ENCODE data around the gene HNRNPA1.

HNRNPA1 gene

DNA sequence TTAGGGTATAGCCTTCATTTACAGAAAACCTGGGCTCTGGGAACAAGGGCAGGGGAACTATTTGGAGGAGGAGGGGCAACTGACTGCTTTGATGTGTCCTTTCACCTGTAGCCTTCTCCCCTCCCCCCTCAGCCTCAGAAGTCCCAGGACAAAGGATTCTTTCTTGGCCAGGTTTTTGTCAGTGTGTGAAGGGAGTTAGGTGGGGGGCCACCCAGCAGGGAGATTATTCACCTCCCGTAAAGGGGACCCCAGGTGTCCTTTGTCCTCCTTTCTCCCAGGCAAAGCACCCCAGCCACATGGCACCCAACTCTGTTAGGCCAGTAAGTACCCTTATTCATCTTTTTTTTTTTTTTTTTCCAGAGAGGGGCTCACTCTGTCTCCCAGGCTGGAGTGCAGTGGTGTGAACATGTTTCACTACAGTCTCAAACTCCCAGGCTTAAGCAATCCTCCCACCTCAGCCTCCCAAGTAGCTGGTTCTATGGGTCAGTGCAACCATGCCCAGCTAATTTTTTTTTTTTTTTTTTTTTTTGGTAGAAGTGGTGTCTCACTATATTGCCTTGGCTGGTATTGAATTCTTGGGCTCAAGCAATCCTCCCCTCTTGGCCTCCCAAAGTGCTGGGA lies 21.0 kb downstream of the HNRNPA1 start:
- ATAC-seq, result no peak
- TF ChIP-seq ARNTL (CRISPR knock-in tag; IDR thresholded peaks at IDR 0.05; ENCODE audit: borderline replicate concordance, low read depth), result no peak
- no peak for TF ChIP-seq ZC3H10 (CRISPR knock-in tag; IDR thresholded peaks at IDR 0.05)
- TF ChIP-seq, protein P1, sequence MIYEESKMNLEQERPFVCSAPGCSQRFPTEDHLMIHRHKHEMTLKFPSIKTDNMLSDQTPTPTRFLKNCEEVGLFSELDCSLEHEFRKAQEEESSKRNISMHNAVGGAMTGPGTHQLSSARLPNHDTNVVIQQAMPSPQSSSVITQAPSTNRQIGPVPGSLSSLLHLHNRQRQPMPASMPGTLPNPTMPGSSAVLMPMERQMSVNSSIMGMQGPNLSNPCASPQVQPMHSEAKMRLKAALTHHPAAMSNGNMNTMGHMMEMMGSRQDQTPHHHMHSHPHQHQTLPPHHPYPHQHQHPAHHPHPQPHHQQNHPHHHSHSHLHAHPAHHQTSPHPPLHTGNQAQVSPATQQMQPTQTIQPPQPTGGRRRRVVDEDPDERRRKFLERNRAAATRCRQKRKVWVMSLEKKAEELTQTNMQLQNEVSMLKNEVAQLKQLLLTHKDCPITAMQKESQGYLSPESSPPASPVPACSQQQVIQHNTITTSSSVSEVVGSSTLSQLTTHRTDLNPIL (CRISPR knock-in tag; IDR thresholded peaks at IDR 0.05; ENCODE audit: low read depth), result no peak
- no peak for TF ChIP-seq PPARA (CRISPR knock-in tag; IDR thresholded peaks at IDR 0.05; ENCODE audit: borderline replicate concordance)

DNA sequence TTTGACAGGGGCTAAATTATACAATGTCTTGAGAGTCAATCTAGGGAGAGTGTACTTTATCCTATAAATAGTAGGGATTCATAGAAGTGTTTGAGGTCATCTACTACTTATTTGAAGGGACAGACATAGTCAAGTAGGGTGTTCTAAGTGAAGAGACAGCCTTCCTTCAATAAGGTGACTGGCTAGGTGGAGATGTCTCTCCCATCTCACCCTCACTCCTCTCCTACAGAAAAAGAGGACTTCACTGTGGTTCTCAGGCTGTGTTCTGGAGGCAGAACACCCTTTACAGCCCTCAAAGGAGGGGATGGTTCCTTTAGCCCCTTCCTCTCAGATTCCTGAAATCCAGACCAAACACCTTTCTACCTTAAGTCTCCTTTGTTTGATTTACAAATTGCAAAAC lies 23.1 kb downstream of the HNRNPA1 start:
- no peak for TF ChIP-seq ZNF8 (CRISPR knock-in tag; IDR thresholded peaks at IDR 0.05)
- no peak for TF ChIP-seq TCF4 (CRISPR knock-in tag; IDR thresholded peaks at IDR 0.05; ENCODE audit: borderline replicate concordance)
- no peak for TF ChIP-seq CSDC2 (CRISPR knock-in tag; IDR thresholded peaks at IDR 0.05)
- TF ChIP-seq ZNF70 (CRISPR knock-in tag; IDR thresholded peaks at IDR 0.05), result no peak
- TF ChIP-seq, protein P2, sequence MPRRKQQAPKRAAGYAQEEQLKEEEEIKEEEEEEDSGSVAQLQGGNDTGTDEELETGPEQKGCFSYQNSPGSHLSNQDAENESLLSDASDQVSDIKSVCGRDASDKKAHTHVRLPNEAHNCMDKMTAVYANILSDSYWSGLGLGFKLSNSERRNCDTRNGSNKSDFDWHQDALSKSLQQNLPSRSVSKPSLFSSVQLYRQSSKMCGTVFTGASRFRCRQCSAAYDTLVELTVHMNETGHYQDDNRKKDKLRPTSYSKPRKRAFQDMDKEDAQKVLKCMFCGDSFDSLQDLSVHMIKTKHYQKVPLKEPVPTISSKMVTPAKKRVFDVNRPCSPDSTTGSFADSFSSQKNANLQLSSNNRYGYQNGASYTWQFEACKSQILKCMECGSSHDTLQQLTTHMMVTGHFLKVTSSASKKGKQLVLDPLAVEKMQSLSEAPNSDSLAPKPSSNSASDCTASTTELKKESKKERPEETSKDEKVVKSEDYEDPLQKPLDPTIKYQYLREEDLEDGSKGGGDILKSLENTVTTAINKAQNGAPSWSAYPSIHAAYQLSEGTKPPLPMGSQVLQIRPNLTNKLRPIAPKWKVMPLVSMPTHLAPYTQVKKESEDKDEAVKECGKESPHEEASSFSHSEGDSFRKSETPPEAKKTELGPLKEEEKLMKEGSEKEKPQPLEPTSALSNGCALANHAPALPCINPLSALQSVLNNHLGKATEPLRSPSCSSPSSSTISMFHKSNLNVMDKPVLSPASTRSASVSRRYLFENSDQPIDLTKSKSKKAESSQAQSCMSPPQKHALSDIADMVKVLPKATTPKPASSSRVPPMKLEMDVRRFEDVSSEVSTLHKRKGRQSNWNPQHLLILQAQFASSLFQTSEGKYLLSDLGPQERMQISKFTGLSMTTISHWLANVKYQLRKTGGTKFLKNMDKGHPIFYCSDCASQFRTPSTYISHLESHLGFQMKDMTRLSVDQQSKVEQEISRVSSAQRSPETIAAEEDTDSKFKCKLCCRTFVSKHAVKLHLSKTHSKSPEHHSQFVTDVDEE (CRISPR knock-in tag; IDR thresholded peaks at IDR 0.05), result no peak
- TF ChIP-seq ZFP3 (CRISPR knock-in tag; IDR thresholded peaks at IDR 0.05), result no peak
- no peak for TF ChIP-seq ISL1 (CRISPR knock-in tag; IDR thresholded peaks at IDR 0.05)
- TF ChIP-seq, protein P3, sequence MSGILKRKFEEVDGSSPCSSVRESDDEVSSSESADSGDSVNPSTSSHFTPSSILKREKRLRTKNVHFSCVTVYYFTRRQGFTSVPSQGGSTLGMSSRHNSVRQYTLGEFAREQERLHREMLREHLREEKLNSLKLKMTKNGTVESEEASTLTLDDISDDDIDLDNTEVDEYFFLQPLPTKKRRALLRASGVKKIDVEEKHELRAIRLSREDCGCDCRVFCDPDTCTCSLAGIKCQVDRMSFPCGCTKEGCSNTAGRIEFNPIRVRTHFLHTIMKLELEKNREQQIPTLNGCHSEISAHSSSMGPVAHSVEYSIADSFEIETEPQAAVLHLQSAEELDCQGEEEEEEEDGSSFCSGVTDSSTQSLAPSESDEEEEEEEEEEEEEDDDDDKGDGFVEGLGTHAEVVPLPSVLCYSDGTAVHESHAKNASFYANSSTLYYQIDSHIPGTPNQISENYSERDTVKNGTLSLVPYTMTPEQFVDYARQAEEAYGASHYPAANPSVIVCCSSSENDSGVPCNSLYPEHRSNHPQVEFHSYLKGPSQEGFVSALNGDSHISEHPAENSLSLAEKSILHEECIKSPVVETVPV (CRISPR knock-in tag; IDR thresholded peaks at IDR 0.05), result no peak
- no peak for TF ChIP-seq ZFP30 (CRISPR knock-in tag; IDR thresholded peaks at IDR 0.05)
- TF ChIP-seq PPARA (CRISPR knock-in tag; IDR thresholded peaks at IDR 0.05; ENCODE audit: borderline replicate concordance), result no peak
- ATAC-seq, result no peak

DNA sequence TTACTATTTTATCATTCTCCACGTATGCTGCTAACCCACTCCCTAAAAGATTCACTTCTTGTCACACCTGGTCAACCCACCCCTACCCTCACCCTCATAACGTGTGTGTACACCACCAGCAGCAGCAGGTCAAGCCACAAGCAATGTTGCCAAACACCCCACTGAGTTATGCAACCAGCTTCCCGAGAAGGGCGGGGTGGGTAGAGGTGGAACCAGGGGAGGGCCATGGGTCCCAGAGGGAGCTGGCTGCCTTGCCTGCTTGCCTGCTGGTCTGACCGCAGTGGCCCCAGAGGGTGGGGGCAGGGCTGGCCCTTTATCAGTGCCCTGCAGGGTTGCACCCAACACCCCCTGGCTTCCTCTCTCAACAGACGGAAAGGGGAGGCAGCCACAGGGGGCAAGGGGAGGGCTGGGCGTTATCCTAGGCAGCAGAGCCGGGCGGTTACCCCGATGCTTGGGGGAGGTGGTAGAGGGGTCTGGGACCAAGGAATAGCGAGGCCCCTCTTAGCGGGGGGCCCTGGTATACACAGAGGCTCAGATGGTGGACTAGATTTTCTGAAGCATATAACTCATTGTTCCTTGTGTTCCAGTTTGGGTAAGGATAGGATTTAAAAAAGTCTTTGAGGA lies 23.8 kb downstream of the HNRNPA1 start:
- ATAC-seq, result no peak
- no peak for TF ChIP-seq TCF4 (CRISPR knock-in tag; IDR thresholded peaks at IDR 0.05; ENCODE audit: borderline replicate concordance)
- TF ChIP-seq ZNF70 (CRISPR knock-in tag; IDR thresholded peaks at IDR 0.05), result no peak
- TF ChIP-seq, protein P4, sequence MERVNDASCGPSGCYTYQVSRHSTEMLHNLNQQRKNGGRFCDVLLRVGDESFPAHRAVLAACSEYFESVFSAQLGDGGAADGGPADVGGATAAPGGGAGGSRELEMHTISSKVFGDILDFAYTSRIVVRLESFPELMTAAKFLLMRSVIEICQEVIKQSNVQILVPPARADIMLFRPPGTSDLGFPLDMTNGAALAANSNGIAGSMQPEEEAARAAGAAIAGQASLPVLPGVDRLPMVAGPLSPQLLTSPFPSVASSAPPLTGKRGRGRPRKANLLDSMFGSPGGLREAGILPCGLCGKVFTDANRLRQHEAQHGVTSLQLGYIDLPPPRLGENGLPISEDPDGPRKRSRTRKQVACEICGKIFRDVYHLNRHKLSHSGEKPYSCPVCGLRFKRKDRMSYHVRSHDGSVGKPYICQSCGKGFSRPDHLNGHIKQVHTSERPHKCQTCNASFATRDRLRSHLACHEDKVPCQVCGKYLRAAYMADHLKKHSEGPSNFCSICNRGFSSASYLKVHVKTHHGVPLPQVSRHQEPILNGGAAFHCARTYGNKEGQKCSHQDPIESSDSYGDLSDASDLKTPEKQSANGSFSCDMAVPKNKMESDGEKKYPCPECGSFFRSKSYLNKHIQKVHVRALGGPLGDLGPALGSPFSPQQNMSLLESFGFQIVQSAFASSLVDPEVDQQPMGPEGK (CRISPR knock-in tag; IDR thresholded peaks at IDR 0.05; ENCODE audit: borderline replicate concordance), result no peak
- TF ChIP-seq ZFP3 (CRISPR knock-in tag; IDR thresholded peaks at IDR 0.05), result no peak
- no peak for TF ChIP-seq ZNF8 (CRISPR knock-in tag; IDR thresholded peaks at IDR 0.05)
- no peak for TF ChIP-seq ESRRG (CRISPR knock-in tag; IDR thresholded peaks at IDR 0.05)
- TF ChIP-seq PPARA (CRISPR knock-in tag; IDR thresholded peaks at IDR 0.05; ENCODE audit: borderline replicate concordance), result no peak
- TF ChIP-seq RARB (CRISPR knock-in tag; IDR thresholded peaks at IDR 0.05), result no peak
- TF ChIP-seq, protein P1 (CRISPR knock-in tag; IDR thresholded peaks at IDR 0.05; ENCODE audit: low read depth), result no peak
- TF ChIP-seq TOX (CRISPR knock-in tag; IDR thresholded peaks at IDR 0.05; ENCODE audit: borderline replicate concordance), result no peak
- TF ChIP-seq, protein P5, sequence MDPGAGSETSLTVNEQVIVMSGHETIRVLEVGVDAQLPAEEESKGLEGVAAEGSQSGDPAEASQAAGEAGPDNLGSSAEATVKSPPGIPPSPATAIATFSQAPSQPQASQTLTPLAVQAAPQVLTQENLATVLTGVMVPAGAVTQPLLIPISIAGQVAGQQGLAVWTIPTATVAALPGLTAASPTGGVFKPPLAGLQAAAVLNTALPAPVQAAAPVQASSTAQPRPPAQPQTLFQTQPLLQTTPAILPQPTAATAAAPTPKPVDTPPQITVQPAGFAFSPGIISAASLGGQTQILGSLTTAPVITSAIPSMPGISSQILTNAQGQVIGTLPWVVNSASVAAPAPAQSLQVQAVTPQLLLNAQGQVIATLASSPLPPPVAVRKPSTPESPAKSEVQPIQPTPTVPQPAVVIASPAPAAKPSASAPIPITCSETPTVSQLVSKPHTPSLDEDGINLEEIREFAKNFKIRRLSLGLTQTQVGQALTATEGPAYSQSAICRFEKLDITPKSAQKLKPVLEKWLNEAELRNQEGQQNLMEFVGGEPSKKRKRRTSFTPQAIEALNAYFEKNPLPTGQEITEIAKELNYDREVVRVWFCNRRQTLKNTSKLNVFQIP (CRISPR knock-in tag; IDR thresholded peaks at IDR 0.05; ENCODE audit: borderline replicate concordance, low read depth), result no peak
- TF ChIP-seq, protein P3 (CRISPR knock-in tag; IDR thresholded peaks at IDR 0.05), result no peak
- TF ChIP-seq ISL1 (CRISPR knock-in tag; IDR thresholded peaks at IDR 0.05), result no peak
- TF ChIP-seq ZC3H10 (CRISPR knock-in tag; IDR thresholded peaks at IDR 0.05), result no peak
- no peak for TF ChIP-seq SNAI2 (CRISPR knock-in tag; IDR thresholded peaks at IDR 0.05)
- TF ChIP-seq CSDC2 (CRISPR knock-in tag; IDR thresholded peaks at IDR 0.05), result no peak

Data from SK-N-SH treated with all-trans-retinoic acid at 6 μM for 48 hours (cell line).